Epithelial cell of esophagus (primary cell): ENCODE data around the gene IGFL3.

Experiments used
- DNase-seq: peaks from one replicate; pipeline ENCODE4 v3.0.0; 2010; ENCODE audit warnings: low read depth
- H3K4me3 ChIP-seq: 2 replicates; pipeline ENCODE4 v1.5.1; 2011; ENCODE audit warnings: mild to moderate bottlenecking, low read length, control low read depth
- CTCF ChIP-seq: IDR thresholded peaks from 2 replicates; pipeline ENCODE4 v1.5.1; 2011; ENCODE audit warnings: low read depth, mild to moderate bottlenecking, low read length, control low read depth, inconsistent platforms; ENCODE audit not compliant: insufficient read depth; ENCODE audit errors: missing control alignments

Gene IGFL3

GRCh38 chr19:46150606-46151005 is 26.1 kb upstream of the IGFL3 start:
- no peak for TF ChIP-seq CTCF
- H3K4me3 ChIP-seq: no peak overlapping the region
- DNase-seq: no peak

DNA sequence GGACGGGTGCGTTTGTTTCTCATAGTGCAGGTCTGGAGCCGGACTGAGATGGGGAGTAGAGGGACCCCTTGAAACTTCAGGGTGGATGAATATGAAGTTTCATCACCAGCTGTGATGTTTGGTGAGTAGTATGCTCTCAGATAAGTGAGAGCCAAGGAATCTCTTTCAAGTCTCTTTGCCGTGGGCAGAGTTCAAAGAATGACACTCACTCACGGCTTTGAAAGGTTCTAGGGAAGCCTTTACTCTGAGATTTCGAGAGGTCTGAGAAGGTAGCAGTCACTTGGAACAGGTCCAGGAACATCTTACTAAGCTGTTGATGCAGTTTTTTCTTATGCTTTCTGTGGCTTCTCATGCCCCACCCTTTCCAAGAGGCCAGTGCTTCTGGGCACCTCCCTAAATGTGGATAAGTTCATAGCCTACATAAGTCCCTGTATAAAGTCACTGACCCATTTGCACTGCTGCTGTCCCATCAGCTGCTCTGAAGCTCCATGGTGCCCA is 23.4 kb upstream of the IGFL3 start, which contains the start of gene IGFL2:
Gene IGFL2, plus strand, starts transcription at position 448 of the 498 bp plus-strand sequence. Its CDS starts 41 bp downstream, at position 489.
- peak; percentile 85 for DNase-seq
- no peak for TF ChIP-seq CTCF
- peak within 1 kb of the TSS; percentile 10 for H3K4me3 ChIP-seq

GRCh38 chr19:46147166-46147740 is 22.8 kb upstream of the IGFL3 start:
- no peak for DNase-seq
- H3K4me3 ChIP-seq: no peak overlapping the region
- no peak for TF ChIP-seq CTCF

DNA sequence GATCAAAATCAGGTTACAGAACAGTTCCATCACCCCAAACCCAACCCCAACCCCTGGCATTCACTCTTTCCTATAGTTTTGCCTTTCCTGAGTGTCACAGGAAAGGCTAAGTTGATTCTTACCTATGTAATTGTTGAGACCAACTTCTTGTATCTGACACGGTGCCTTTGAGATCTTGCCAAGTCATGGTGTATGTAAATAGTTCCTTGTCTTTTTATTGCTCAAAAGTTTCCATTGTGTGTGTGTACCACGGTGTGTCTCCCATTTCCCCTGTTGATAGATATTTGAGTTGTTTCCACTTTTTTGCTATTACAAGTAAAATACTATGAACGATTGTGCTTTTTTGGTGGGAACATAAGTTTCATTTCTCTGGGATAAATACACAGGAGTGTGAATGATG is 20.3 kb upstream of the IGFL3 start:
- no peak for TF ChIP-seq CTCF
- DNase-seq: peak; percentile 32
- no peak overlapping the region for H3K4me3 ChIP-seq

DNA sequence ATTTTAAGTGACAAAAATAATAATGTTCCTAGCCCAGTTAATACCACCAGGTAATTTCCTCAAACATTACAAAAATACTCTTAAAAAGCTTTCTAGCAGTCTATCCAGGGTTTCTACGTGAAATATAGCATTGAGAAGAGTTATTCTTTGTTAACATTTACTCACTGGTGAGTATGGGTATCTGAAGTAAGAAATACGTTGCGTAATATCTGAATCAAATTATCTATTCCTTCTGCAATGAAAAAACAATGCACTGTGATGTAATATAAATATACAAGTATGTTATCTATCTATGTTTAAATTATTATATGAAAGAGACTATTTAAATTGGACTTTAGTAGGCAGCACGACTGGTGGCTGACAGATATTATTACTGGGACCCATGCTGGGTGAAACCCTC is 17.8 kb upstream of the IGFL3 start:
- TF ChIP-seq CTCF: no peak
- no peak for DNase-seq
- H3K4me3 ChIP-seq: no peak overlapping the region

DNA sequence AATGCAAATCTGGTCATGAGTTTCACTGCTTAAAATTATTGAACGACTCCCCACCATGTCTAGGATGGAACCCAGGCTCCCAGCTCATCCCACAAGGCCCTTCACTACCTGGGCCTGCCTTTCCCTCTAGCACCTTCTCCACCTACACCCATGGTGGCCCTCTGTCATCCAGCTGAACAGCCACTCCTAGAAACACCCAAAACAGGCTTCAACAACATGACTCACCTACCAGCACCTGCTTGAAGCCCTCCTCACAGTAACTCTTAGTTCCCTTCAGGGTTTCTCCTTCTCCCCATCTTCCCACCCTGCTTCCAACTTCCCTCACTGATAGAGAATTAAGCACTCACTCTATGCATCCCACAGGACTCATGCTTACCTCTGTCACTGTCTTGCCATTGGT is 16.9 kb upstream of the IGFL3 start:
- TF ChIP-seq CTCF: no peak
- no peak overlapping the region for H3K4me3 ChIP-seq
- DNase-seq: peak; percentile 41

DNA sequence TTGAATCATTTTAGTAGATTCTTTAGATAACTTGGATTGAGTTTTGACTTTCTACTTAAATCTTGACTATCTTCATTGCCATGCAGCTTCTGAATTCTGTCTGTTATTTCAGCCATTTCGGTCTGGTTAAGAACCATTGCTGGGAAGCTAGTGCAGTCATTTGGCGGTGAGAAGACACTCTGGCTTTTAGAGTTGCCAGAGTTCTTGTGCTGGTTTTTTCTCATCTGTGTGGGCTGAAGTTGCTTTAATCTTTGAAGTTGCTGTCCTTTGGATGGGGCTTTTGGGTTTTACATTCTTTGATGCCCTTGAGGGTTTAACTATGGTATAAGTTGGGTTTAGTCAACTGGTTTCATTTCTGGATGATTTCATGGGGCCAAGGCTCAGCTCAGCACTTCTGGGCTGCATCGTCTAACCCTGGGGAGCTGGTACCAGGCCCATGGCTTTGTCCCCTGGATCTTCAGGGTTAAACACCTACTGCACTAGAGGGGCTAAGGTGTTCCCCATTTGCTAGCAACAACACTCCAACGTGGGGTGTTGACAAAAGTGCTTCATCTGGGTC is 13.5 kb upstream of the IGFL3 start:
- no peak for DNase-seq
- TF ChIP-seq CTCF: no peak

More for the DNA sequence above, 13.5 kb upstream of the IGFL3 start:
- no peak overlapping the region for H3K4me3 ChIP-seq
